Osteocyte (in vitro differentiated cells): ENCODE data around the gene PAMR1. TPM values are rescaled to one million over a fixed set of nuclear protein-coding genes. Genes with fewer than 3 reads are reported as not detected.

Experiments
- DNase-seq: peaks from one replicate; pipeline ENCODE4 v3.0.0; 2021; ENCODE audit warnings: mixed read lengths; ENCODE audit not compliant: unreplicated experiment; ENCODE audit errors: extremely low spot score
- H3K27ac Mint-ChIP-seq: one replicate; pipeline ENCODE4 v1.8.0; 2021; ENCODE audit warnings: mild to moderate bottlenecking, mixed read lengths; ENCODE audit not compliant: unreplicated experiment
- H3K27me3 Mint-ChIP-seq: one replicate; pipeline ENCODE4 v1.8.0; 2021; ENCODE audit warnings: mixed read lengths; ENCODE audit not compliant: unreplicated experiment
- H3K36me3 Mint-ChIP-seq: one replicate; pipeline ENCODE4 v1.8.0; 2021; ENCODE audit warnings: mixed read lengths; ENCODE audit not compliant: unreplicated experiment
- H3K4me1 Mint-ChIP-seq: one replicate; pipeline ENCODE4 v1.8.0; 2021; ENCODE audit warnings: mixed read lengths; ENCODE audit not compliant: unreplicated experiment
- H3K4me3 Mint-ChIP-seq: one replicate; pipeline ENCODE4 v1.8.0; 2021; ENCODE audit warnings: mild to moderate bottlenecking, moderate library complexity, mixed read lengths; ENCODE audit not compliant: unreplicated experiment
- H3K9me3 Mint-ChIP-seq: one replicate; pipeline ENCODE4 v1.8.0; 2021; ENCODE audit warnings: mixed read lengths; ENCODE audit not compliant: unreplicated experiment
- CTCF ChIP-seq: fragments of 200-600 bp; sonication (generic); IDR thresholded peaks from 2 replicates; pipeline ENCODE4 v1.5.0; 2021; ENCODE audit warnings: antibody characterized with exemption, mild to moderate bottlenecking, moderate library complexity
- total RNA-seq: library from RNA; stranded (reverse); gene quantifications from 2 replicates; pipeline ENCODE4 v1.2.1, GENCODE V29; 2021

PAMR1 gene
- total RNA-seq, 1 donor from 2014 or later: 4.4 TPM

- Mint-ChIP-seq H3K27ac (peak overlapping the region; percentile 59), H3K36me3 (no peaks in the 10 kb centered on the region), H3K4me1 (peaks cover 16% of the 10 kb centered on the region), H3K27me3 (peaks cover 4% of the 10 kb centered on the region), H3K4me3 (peak overlapping the region; percentile 33), H3K9me3 (no peaks in the 10 kb centered on the region)
- TF ChIP-seq CTCF: no peak
- DNase-seq: no peak
Observed at GRCh38 chr11:35491231-35491871, 34.1 kb downstream of the PAMR1 start.

- Mint-ChIP-seq H3K9me3 (peaks cover 5% of the 10 kb centered on the region), H3K27ac (no peak overlapping the region), H3K4me3 (no peak overlapping the region), H3K27me3 (peaks cover 4% of the 10 kb centered on the region), H3K4me1 (peaks cover 26% of the 10 kb centered on the region), H3K36me3 (peaks cover 2% of the 10 kb centered on the region)
- no peak for TF ChIP-seq CTCF
- DNase-seq: no peak
Observed at GRCh38 chr11:35488117-35488516, 37.3 kb downstream of the PAMR1 start.

- peaks cover 10% of the 10 kb centered on the region for H3K9me3 Mint-ChIP-seq
- no peak for DNase-seq
- peaks cover 26% of the 10 kb centered on the region for H3K4me1 Mint-ChIP-seq
- no peak overlapping the region for H3K27ac Mint-ChIP-seq
- TF ChIP-seq CTCF: peak; percentile 67
- H3K27me3 Mint-ChIP-seq: peaks cover 4% of the 10 kb centered on the region
- no peak overlapping the region for H3K4me3 Mint-ChIP-seq
- H3K36me3 Mint-ChIP-seq: peaks cover 7% of the 10 kb centered on the region
Observed at GRCh38 chr11:35487532-35488078, 37.8 kb downstream of the PAMR1 start.

GRCh38 chr11:35486934-35487333, 38.5 kb downstream of the PAMR1 start:
- no peak for DNase-seq
- peaks cover 17% of the 10 kb centered on the region for H3K9me3 Mint-ChIP-seq
- peaks cover 10% of the 10 kb centered on the region for H3K36me3 Mint-ChIP-seq
- peaks cover 23% of the 10 kb centered on the region for H3K4me1 Mint-ChIP-seq
- peaks cover 4% of the 10 kb centered on the region for H3K27me3 Mint-ChIP-seq
- no peak overlapping the region for H3K27ac Mint-ChIP-seq
- no peak for TF ChIP-seq CTCF
- no peak overlapping the region for H3K4me3 Mint-ChIP-seq

- Mint-ChIP-seq H3K27me3 (peaks cover 4% of the 10 kb centered on the region), H3K4me3 (no peak overlapping the region), H3K4me1 (peaks cover 19% of the 10 kb centered on the region), H3K36me3 (peaks cover 10% of the 10 kb centered on the region), H3K27ac (no peak overlapping the region), H3K9me3 (peaks cover 18% of the 10 kb centered on the region)
- no peak for TF ChIP-seq CTCF
- DNase-seq: no peak
Observed at GRCh38 chr11:35486446-35486845, 39.0 kb downstream of the PAMR1 start.
